ENCODE results near the gene ABCB6.

ABCB6 gene

GRCh38 chr2:219218732-219219701, at the start of gene ABCB6:
Gene ABCB6, minus strand, starts transcription at chr2:219218958. Its CDS starts 285 bp downstream, at chr2:219218673.
- ATAC-seq, result peak; percentile 82
- TF ChIP-seq ISL1 (CRISPR knock-in tag; IDR thresholded peaks at IDR 0.05), result no peak
- peak; percentile 9; the same call in 1 of the 2 replicates for TF ChIP-seq ZNF70 (CRISPR knock-in tag; IDR thresholded peaks at IDR 0.05)
- no peak for TF ChIP-seq BACH2 (CRISPR knock-in tag; IDR thresholded peaks at IDR 0.05; ENCODE audit: borderline replicate concordance)
- no peak for TF ChIP-seq PATZ1 (CRISPR knock-in tag; IDR thresholded peaks at IDR 0.05; ENCODE audit: borderline replicate concordance)
- no peak for TF ChIP-seq TOX (CRISPR knock-in tag; IDR thresholded peaks at IDR 0.05; ENCODE audit: borderline replicate concordance)
- no peak for TF ChIP-seq CSDC2 (CRISPR knock-in tag; IDR thresholded peaks at IDR 0.05)
- TF ChIP-seq OSR1 (CRISPR knock-in tag; IDR thresholded peaks at IDR 0.05), result no peak
- 0 out of 2 replicates have a peak, but pooled peaks have one; percentile 29 for TF ChIP-seq ZNF565 (CRISPR knock-in tag; conservative IDR thresholded peaks at IDR 0.05; ENCODE audit: low read depth)

- ATAC-seq, result no peak
- TF ChIP-seq TCF4 (CRISPR knock-in tag; IDR thresholded peaks at IDR 0.05; ENCODE audit: borderline replicate concordance) (no peak), ZNF8 (CRISPR knock-in tag; IDR thresholded peaks at IDR 0.05) (no peak), ESRRG (CRISPR knock-in tag; IDR thresholded peaks at IDR 0.05) (no peak)
Measured at GRCh38 chr2:219268294-219268693, 49.5 kb upstream of the ABCB6 start.

- ATAC-seq, result no peak
- TF ChIP-seq ZFP30 (CRISPR knock-in tag; IDR thresholded peaks at IDR 0.05), result no peak
- no peak for TF ChIP-seq SNAI2 (CRISPR knock-in tag; IDR thresholded peaks at IDR 0.05)
- TF ChIP-seq ISL1 (CRISPR knock-in tag; IDR thresholded peaks at IDR 0.05), result no peak
- TF ChIP-seq ESRRG (CRISPR knock-in tag; IDR thresholded peaks at IDR 0.05), result no peak
- no peak for TF ChIP-seq PPARA (CRISPR knock-in tag; IDR thresholded peaks at IDR 0.05; ENCODE audit: borderline replicate concordance)
- TF ChIP-seq CSRNP3 (CRISPR knock-in tag; IDR thresholded peaks at IDR 0.05), result no peak
Measured at GRCh38 chr2:219266886-219267285, 48.1 kb upstream of the ABCB6 start.

GRCh38 chr2:219266232-219266631, 47.5 kb upstream of the ABCB6 start:
- no peak for TF ChIP-seq PATZ1 (CRISPR knock-in tag; IDR thresholded peaks at IDR 0.05; ENCODE audit: borderline replicate concordance)
- no peak for TF ChIP-seq ZFP3 (CRISPR knock-in tag; IDR thresholded peaks at IDR 0.05)
- no peak for TF ChIP-seq BACH2 (CRISPR knock-in tag; IDR thresholded peaks at IDR 0.05; ENCODE audit: borderline replicate concordance)
- no peak for TF ChIP-seq ZFP30 (CRISPR knock-in tag; IDR thresholded peaks at IDR 0.05)
- no peak for TF ChIP-seq OSR1 (CRISPR knock-in tag; IDR thresholded peaks at IDR 0.05)
- TF ChIP-seq CSDC2 (CRISPR knock-in tag; IDR thresholded peaks at IDR 0.05), result no peak
- TF ChIP-seq GLIS3 (CRISPR knock-in tag; IDR thresholded peaks at IDR 0.05), result no peak
- TF ChIP-seq ISL1 (CRISPR knock-in tag; IDR thresholded peaks at IDR 0.05), result no peak
- TF ChIP-seq ZNF565 (CRISPR knock-in tag; conservative IDR thresholded peaks at IDR 0.05; ENCODE audit: low read depth), result no peak
- TF ChIP-seq ZNF70 (CRISPR knock-in tag; IDR thresholded peaks at IDR 0.05), result no peak
- ATAC-seq, result no peak

GRCh38 chr2:219261024-219261855, 42.5 kb upstream of the ABCB6 start:
- ATAC-seq, result no peak; the same call in 1 of the 3 replicates
- no peak for TF ChIP-seq TSHZ2 (CRISPR knock-in tag; IDR thresholded peaks at IDR 0.05)
- TF ChIP-seq TOX (CRISPR knock-in tag; IDR thresholded peaks at IDR 0.05; ENCODE audit: borderline replicate concordance), result no peak
- TF ChIP-seq ZNF565 (CRISPR knock-in tag; conservative IDR thresholded peaks at IDR 0.05; ENCODE audit: low read depth), result no peak
- TF ChIP-seq RARB (CRISPR knock-in tag; IDR thresholded peaks at IDR 0.05), result no peak
- no peak for TF ChIP-seq ZNF70 (CRISPR knock-in tag; IDR thresholded peaks at IDR 0.05)
- TF ChIP-seq ESRRG (CRISPR knock-in tag; IDR thresholded peaks at IDR 0.05), result no peak
- TF ChIP-seq CSRNP3 (CRISPR knock-in tag; IDR thresholded peaks at IDR 0.05), result no peak
- no peak for TF ChIP-seq BACH2 (CRISPR knock-in tag; IDR thresholded peaks at IDR 0.05; ENCODE audit: borderline replicate concordance)
- TF ChIP-seq CSDC2 (CRISPR knock-in tag; IDR thresholded peaks at IDR 0.05), result no peak
- no peak for TF ChIP-seq ZFP30 (CRISPR knock-in tag; IDR thresholded peaks at IDR 0.05)
- TF ChIP-seq GLIS3 (CRISPR knock-in tag; IDR thresholded peaks at IDR 0.05), result no peak
- TF ChIP-seq ARNTL (CRISPR knock-in tag; IDR thresholded peaks at IDR 0.05; ENCODE audit: borderline replicate concordance, low read depth), result no peak
- TF ChIP-seq ZC3H10 (CRISPR knock-in tag; IDR thresholded peaks at IDR 0.05), result no peak
- TF ChIP-seq ZFP3 (CRISPR knock-in tag; IDR thresholded peaks at IDR 0.05), result no peak

Measured in SK-N-SH treated with all-trans-retinoic acid at 6 μM for 48 hours (cell line).